Stimulated activated CD4-positive, alpha-beta T cell treated with anti-CD3 and anti-CD28 coated beads, Interleukin-1b, Interleukin-23, amount 100 ng/mL, for 24 hours (primary cell): ENCODE data around the gene LRBA.

Experiments
- DNase-seq, 4 experiments: peaks; one replicate each; pipeline ENCODE4 v3.0.0-alpha.2; 2020; ENCODE audit warnings: low read depth in 4 of 4, low spot score in 1 of 4

Gene LRBA

DNA sequence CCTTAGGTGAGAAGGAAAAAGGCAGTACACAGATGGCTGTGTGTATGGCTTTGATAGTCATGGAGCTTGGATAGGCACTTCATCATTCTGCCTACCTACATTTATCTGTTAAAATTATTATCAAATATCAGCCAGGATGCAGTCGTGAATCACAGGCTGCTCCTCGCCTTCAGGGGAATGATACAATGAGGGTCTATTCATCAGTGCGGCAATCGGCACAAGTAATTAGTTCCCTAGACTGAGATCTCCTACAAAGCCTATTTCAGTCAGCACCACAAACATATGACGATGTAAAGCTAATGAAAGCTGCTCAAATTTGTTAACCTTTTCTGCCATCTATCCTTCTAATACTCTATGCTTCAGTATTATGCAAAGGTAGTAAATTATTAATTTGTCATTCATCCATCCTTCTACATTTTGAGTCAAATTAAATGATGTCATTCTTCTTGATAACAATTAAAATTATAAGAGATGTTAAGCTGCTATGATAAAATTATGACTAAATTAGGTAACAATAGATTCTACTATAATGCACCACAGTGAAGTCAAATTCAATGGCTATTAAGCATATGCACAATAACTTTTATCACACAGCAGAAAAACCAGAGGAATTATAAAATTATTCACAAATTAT, 414.2 kb downstream of the LRBA start:
- no peak for DNase-seq

DNA sequence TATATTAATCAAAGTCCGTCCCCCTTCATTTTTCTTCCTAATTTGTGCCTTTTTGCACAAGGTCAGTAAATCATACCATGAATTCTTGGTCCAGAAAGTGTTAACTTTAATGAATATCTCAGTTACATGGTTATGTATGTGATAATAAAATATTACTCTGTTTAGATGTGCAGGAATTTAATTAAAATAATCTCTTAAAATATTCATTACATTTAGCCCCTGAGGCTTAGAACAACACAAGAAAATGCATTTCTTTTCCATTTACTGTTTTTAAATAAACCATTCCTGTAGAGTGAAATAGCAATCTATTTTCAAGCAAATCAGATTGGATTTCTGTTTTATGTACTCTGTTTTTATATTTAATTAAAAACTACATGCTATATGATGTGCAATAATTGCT, 415.5 kb downstream of the LRBA start:
- no peak for DNase-seq

DNA sequence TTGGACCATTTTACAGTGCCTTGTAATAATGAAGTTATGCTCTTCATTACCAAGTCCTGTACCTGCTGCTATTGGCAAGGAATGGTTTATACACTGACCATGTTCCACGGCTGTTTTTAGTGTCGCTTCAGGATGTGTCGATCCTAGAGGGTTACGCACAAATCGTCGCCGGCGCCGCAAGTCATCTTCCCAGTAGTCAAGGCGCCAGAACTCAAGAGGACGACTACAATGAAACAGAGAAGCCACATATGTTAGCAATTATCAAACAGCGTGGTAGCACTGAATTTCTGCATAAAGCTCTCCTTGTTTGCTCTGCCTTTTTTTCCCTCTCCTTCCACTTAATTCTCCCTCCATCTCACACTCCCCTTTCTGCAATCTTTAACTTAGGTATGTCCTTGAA, 416.2 kb downstream of the LRBA start:
- DNase-seq: no peak

DNA sequence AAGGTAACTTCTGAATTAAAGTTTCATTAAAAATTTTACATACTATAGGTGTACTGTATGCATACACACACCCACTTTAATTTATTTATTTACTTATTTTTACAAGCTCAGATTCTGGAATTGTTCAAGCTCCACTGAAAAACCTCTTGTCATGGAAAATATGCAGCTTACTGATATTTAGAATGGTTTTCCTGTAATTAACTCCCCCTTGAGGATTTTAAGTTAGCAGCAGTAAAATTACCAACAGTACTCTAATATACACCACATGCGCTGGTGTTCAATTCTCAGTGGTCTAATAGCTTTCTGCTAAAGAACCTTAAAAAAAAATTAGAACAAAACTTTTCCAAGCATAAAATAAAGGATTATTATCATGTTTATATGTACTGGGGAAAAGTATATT, 421.1 kb downstream of the LRBA start:
- no peak for DNase-seq

DNA sequence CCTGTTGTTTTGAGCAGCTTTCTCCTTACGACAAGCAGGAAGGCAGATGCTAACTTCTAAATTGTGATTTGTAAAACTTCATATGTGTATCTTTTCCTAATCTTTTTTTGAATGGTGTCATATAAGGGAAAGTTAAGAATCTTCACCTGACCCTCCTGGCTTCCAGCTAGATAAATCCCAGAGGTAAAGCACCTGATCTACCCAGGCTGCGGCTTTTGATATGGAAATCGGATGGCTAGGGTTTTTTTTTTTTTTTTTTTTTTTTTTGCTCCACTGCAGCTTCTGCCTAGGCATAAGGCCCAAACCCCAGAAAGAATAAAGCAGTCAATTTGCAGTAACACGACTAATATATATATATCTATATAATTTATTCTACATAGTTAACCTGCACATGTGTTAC, 423.2 kb downstream of the LRBA start:
- no peak for DNase-seq

DNA sequence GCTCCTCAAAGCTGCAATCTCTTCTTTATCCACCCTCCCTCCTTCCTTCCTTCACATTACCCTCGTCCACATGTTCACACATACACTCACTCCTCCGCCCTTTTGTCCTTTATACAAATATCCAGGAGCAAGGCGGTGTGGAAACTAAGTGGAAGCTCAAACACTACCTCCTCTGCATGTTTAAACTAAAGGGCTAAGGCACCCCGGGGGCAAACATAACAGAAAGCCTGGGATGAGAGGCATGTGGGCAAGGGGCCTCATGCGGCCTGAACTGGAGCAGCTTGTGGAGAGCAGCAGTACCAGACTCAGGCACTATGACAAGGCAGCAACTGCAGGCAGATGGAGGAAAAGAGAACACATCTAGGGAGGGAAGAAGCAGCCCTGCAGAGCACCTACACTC, 423.7 kb downstream of the LRBA start:
- no peak for DNase-seq

DNA sequence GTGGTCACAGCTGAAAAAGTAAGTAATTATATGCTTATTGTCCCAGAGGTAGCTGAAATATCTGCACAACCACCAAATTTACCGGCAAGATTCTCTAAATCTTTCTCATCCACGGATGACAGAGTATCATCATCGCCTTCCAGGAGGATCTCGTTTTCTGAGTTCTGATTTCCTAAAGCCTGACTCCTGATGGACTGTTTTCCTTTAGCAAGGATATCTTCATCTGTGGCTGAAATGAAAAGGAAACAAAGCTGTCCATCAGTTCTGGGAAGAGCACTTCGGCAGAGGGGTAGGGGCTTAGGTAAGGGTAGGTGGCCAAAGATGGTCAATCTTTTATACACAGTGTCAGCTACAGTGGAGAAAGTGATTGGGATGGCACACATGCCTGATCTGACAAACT, 424.5 kb downstream of the LRBA start:
- DNase-seq: no peak

DNA sequence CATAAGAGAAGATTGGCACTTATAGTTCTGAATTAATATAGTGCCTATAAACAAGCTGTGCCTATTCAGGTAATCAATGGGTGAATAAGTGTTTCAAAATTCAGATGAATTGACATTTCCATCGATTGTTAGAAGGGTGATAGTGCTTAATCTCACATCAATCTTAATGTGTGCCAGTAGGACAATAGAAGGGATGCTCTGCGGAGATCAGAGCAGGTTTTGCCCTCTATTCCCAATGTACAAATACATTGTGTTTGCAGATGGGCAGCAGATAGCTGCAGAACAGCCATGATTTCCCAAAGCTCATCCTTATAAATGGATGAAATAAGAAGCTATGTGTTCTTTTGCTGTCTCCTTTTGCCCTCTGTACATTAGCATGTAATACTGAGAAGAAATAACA, 425.9 kb downstream of the LRBA start:
- no peak for DNase-seq

DNA sequence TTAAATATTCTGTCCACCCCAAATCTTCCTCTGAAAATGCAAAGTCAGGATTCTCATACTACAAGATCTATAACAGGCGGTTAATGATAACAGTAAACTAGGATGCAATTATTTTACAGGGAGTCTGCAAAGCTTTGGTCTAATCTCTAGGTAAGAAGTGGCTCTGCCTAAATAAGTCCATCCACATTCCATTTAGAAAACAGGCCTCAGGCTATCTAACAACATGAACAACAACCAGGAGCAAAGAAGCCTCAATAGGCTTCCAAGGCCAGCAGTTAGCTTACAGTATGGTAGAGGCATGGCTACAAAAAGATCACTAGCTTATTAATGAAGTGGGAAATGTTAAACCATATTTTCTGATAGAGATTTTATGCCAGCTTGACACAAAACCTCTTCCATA, 426.8 kb downstream of the LRBA start:
- no peak for DNase-seq

DNA sequence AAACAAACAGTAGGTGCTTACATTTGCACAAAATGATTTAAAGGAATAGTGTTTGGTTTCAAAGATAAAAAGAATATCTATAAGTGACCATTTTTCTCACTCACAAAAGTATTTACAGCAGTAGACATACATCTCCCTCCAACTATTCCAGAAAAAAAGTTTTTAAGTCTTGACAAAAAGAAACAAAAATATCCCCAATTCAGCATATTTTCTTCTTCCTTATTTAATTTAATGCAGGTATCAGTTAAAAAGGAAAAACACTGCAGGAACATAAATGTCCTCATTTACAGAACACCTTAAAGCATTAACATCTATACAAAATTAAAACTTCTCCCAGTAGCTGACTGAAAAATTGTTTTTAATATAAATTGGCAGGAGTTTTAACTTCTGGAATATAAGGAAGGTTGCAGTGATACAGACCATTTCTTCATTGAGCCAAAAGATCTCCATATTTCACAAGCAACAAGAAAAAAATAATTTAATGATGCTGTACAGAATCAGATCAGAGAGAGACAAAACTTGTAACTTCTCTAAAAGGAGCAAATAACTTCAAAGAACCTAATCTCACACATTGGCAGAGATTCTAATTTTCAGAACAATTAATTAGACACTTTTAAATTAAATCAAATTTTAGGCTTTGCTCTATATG, 428.8 kb downstream of the LRBA start:
- no peak for DNase-seq

DNA sequence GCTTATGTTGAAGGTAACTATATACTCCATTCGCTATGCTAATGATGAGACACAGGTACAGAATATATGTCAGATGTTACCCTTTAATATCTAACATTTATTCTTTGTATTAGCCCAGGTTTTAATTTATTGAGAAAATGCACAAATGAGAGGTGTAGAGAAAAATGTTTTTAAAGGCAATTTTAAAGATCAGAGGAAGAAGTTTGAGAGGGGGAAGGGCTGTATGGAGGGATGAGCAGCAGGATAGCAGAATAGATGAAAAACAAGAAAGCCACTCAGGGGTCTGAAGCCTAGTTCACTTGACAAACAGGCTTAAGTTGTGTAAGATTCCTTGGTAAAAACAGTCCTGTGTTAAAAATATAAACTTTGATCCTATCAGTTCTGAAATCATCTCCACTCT, 429.5 kb downstream of the LRBA start:
- DNase-seq: no peak

DNA sequence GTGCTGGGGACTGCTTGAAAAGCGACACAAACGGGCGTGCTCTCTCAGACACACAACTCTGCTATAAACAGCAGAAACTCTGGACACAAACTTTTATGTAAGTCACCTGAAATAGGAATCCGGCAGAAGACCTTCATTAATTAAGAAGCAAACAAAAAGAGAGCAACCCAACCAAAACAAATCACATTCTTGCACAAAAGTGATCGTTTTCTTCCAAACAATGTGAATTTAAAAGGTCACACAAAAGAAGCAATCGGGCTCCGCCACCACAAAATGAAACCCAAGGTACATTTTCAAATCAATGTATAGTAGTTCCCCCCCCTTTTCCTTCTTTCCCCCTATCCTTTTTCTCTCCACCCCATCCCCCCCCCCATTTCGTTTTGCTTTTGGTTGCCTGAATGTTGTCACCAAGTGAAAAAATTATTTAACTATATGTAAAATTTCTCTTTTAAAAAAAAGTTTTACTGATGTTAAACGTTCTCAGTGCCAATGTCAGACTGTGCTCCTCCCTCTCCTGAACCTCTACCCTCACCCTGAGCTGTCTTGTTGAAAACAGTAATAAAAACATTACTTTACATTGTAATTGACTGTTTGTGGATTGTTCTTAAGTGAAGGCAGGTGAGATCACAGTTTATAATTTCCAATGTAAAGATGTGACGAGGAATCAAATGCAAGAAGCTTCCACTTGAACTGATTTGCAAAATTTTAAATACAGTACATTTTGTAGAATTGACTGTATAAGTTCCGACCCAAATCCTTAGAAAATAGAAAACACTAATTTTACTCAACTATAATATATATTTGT, 430.8 kb downstream of the LRBA start:
- DNase-seq: no peak

DNA sequence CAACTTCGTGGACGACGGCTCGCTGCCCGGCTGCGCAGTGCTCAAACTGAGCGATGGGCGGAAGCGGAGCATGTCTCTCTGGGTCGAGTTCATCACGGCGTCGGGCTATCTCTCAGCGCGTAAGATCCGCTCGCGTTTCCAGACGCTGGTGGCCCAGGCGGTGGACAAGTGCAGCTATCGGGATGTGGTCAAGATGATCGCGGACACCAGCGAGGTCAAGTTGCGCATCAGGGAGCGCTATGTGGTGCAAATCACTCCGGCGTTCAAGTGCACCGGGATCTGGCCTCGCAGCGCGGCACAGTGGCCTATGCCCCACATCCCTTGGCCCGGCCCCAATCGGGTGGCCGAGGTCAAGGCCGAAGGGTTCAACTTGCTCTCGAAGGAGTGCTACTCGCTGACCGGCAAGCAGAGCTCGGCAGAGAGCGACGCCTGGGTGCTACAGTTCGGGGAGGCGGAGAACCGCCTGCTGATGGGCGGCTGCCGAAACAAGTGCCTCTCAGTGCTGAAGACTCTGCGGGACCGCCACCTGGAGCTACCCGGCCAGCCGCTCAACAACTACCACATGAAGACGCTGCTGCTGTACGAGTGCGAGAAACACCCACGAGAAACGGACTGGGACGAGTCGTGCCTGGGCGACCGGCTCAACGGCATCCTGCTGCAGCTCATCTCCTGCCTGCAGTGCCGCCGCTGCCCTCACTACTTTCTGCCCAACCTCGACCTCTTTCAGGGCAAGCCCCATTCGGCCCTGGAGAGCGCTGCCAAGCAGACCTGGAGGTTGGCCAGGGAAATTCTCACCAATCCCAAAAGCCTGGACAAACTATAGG, 431.6 kb downstream of the LRBA start:
- DNase-seq: no peak

DNA sequence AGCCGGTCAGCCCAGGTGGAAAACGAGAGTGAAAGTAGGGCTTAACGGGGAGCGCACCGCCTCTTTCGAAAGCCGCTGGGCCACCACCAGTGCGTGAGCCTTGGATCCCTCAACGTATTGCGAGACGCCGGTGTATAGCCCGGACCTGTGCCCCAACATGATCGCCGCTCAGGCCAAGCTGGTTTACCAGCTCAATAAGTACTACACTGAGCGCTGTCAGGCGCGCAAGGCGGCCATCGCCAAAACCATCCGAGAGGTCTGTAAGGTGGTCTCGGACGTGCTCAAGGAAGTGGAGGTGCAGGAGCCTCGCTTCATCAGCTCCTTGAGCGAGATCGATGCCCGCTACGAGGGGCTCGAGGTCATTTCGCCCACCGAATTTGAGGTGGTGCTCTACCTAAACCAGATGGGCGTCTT, 432.2 kb downstream of the LRBA start:
- DNase-seq: no peak

DNA sequence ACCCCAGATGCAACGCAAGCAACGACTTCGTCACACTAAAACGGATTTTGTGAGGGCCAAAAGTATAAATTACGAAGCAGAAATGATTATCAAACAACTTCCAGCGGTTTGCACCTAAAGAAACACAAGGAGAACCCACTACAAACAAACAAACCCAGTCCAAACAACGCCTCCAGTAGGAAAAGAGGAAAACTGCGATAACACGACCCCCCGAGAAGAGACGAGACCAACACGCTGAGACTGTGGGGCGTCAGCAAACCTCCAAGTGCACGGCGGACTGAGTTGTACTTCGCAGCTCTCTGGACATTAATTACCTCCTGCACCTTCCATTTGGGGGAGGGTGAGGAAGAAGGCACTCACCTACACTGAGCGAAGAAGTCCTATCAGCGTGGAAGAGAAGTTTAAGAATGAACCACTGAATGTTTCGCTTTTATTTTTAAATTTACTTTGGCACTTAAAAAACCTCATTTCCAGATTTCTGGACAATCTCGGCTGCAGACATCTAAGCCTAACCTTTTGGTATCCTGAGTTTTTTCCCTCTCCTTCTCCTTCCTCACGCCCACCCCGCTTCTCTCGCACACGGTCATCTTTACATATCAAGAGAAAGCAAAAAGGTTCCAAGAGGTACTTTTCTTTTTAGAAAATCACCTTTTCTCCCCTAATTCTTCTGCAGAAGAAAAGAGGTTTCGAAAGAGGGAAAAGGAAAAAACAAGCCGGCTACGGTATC, 432.8 kb downstream of the LRBA start, which contains the start of gene MAB21L2:
MAB21L2 (plus strand) TSS at position 6 of the 727 bp plus-strand sequence. CDS start 879 bp downstream, outside the sequence.
- DNase-seq: no peak

DNA sequence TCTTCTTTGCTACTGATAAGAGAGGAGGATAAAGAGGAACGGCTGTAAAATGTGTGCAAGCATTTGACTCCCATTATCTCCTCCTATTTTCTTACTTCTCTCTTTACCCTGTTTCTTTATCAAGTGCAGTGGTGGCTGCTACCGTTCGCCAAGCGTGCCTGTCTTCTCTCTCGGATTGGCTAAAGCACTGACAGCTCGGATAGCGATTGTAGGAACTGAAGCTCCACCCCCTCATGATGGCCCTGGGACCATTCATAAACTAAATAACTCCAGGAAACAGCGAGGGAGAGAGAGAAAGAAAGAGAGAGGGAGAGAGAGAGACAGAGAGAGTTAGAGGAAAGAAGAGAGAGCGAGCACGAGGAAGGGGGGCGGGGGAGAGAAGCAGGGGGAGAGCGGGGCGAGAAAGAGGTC, 433.4 kb downstream of the LRBA start:
- DNase-seq: no peak

DNA sequence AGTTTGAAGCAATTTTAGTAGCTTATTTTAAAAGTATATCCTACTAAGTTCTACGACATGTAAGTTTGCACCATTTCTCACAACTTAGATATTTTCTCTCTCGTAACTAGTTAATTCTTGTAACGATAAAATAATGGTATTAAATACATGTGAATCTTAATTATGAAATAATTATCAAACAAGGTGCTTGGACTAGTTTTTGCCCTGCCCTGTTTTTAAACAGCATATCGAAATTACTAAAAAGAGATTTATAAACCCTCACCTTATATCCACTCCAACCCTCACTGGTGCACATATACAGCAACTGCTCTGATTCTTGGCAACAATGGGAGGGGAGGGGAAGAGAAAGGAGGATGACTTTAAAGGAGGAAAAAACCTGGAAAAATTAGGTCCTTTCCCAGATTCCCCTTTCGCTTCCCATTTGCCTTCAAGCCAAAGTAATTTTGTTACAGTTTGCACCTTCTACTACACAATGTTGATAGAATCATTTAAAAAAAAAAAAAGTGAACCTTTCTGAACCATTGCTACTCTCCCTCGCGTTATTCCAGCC, 434.0 kb downstream of the LRBA start:
- DNase-seq: no peak

DNA sequence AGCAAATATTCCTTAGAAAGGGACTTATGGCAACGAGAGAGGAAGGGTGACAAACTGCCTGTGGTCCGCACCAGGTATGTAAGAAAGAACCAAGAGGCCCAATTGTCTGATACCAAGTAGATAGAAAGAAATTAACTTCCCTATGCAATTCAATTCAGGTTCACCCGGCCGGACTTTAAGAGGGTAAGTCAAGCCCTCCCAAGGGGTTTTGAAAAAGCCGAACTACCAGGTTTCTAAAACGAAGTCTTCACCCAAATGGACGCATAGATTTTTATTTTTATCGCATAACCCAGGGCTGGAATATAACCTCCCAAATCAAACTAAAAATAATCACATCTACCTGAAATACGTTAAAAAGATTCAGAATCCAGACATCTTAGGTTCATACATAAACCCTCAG, 434.8 kb downstream of the LRBA start:
- no peak for DNase-seq

DNA sequence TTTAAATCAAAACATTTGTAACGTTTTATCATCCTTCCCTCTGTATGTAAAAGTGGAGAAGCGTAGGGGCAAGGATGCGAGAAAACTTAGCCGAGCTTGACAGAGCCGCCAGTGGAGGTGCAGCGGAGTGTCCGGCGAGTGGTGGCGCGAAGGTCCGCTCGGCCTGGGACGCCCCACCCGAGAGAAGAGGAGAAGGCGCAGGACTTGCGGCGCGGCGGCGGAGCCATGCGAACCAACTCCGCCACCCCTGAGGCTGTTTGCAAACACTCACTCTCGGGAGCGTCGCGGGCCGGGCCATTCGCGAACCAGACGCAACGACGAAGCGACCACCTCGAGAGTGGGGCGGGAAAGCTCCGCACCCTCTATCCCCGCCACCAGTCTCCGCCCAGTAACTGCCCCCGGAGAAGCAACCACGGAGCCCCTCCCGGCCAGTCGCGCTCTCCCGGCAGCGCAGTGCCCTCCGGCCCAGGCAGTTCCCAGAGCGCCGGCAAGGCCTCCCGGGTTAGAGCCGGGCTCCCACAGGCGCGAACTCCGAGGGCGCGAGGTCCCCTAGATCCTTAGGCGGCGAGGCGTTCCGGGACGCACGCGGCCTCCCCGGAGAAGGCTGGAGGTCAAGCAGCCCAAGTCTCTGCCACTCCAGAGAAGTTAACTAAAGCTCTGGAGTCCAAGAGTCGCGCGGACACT, 435.4 kb downstream of the LRBA start:
- no peak for DNase-seq
